Measurements from ENCODE around the gene OR5AU1.

OR5AU1 gene

DNA sequence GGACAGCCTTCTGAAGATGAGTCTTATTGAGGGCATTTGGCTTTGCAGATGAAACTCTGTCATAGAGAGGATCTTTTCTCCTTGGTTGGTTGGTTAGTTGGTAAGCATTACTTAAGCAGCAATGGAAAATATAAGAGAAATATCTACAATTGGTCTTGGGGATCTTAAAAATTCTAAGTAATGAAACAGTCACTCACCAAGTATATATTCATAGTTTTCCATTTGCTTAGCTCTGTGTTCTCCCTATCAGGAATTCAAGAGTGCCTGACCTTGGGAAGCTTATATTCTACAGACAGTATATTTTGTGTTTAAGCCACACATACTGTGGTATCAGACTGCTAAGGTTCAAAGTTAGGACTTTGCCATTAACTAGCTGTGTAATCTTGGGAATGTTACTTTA lies at the start of gene OR5AU1:
Gene OR5AU1 (minus strand): TSS at position 101 of the 400 bp plus-strand sequence. CDS start 191 bp downstream, outside the sequence.
- DNase-seq (ENCODE audit: low read depth): no peak

DNA sequence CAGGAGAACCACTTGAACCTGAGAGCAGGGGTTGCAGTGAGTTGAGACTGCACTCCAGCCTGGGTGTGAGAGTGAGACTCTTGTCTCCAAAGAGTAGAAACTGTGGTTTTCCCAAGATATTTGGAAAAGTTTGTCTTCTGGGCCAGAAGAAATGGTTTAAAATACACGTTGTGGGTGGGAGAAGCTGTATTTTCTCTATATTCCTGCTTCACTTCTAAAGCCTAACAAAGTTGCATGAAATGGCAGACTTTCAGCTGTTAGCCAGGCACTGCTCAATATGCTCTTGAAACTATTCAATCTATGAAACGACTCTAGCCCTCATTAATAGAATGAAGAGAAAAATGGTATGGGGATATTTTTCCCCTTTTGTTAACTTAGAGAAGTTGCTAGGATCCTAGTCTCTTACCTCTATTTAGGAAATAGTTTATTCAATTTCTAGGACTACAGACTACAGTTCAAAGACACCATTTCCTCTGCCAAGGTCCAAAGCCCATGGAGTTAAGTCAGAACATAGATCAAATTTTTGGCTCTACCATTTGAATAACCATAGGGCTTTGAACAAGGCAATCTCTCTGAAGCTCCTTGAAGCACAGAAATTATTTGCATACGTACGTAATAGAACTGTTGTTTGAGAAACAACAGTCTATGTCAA lies 49.3 kb upstream of the OR5AU1 start:
- DNase-seq (ENCODE audit: low read depth): no peak

DNA sequence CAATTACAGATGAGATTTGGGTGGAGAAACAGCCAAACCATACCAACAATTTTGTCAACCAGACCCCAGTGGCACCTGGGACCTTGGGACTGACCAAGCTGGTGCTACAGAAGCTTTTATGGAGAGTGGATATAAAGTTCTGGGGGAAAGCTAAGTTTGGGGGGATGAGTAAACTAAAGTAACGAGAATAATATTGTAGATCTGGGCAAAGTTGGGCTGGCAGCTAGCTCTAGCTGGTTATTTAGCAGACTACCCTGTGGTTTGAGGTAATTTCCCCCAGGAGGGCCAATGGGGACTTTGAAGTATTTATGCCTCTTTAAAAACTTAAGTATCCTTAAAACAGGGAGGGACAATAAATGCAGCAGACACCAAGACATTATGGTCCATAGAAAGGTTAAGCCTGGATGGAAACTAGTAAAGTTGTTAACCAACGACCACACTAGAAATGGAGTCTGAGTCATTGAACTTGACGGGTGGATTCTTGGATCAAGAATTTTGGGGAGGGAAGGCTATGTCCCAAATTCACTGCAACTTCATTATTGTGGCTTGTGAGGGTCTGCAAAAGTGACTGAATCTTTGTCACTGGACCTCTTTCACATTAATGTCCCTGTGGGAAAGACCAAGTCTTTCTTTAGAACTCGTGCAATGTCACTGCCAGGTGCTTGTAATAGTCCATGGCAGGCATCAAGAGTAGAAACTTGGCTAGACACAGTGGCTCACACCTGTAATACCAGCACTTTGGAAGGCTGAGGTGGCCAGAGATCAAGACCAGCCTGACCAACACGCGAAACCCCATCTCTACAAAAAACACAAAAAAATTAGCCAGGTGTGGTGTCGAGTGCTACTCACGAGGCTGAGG lies 48.5 kb upstream of the OR5AU1 start:
- DNase-seq (ENCODE audit: low read depth): no peak

DNA sequence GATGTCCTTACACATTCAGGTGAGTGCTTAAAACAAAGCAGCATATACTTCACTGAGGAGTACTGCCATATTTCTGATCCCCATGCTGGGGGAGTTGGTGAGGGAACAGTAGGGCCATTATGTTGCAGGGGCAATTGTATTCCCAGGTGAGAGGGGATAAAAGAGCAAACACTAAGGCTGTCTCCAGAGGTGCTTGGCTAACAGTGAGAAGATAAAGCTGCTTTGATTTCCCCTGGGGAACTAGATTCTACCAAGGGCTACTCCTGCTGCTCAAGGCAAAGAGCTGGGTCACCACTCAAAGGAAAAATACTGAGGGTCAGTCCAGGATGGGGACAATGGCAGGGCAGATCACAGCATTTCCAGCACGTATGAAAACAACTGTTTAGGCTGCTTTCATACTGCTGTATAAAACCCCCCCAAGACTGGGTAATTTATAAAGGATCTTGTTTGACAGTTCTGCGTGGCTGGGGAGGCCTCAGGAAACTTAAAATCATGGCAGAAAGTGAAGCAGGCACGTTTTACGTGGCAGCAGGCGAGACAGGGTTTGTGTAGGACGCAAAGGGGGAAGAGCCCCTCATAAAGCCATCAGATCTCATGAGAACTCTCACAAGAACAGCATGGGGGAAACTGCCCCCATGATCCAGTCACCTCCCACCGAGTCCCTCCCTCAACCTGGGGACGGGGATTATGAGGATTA lies 47.8 kb upstream of the OR5AU1 start:
- no peak for DNase-seq (ENCODE audit: low read depth)

GRCh38 chr14:21202463-21203358 lies 46.8 kb upstream of the OR5AU1 start:
- no peak for DNase-seq (ENCODE audit: low read depth)

DNA sequence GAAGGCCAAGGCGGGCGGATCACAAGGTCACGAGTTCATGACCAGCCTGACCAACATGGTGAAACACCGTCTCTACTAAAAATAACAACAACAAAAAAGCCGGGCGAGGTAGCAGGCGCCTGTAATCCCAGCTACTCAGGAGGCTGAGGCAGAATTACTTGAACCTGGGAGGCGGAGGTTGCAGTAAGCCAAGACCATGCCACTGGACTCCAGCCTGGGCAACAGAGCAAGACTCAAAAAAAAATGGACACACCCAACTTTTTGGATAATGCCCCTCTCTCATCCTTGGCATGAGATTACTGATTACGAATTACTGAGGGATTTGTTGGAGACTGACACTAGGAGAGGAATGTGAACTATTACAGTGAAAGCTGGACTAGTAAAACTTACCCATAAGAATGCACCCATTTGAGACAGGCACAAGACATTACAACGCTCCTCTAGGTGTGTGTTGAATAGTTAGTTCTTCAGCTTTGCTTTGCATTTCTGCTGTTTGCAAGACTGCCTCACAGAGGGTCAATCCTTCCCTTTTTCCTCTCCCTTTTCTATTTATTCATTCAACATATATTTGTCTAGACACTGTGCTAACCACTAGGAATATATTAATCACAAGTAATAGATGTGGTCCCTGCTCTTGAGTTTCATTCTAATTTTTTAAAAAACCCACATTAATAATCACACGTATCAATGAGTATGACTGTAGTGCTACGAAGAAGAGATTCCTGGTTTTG lies 46.0 kb upstream of the OR5AU1 start:
- no peak for DNase-seq (ENCODE audit: low read depth)

DNA sequence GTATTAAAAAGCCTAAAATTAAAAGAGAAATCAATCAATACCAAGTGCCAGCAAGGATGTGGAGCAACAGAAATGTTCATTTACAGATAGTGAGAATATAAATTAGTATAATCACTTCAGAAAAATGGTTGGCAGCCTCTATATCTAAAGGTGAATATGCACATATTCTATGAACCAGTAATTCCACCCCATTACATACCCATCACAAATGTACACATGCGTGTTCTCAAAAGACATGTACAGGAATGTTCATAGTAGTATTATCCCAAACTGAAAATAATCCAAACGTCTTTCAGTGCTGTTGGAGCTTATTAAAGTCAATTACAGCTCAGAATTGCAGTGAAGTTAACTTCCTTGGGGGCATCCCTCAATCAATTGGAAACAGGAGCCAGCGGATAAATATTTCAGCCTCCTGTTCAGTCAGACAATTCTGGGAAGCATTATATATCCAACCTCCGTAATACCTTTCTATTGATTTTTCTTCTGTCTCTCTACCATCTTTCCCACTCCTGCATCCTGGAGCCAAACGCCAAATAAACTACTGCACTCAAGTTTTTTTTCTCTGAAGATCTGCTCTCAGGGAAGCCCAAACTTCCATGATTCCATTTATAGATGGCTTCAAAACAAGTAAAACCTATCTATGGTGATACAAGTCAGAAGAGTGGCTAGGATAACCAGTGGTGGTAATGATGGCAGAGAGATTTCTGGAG lies 45.0 kb upstream of the OR5AU1 start:
- DNase-seq (ENCODE audit: low read depth): no peak

GRCh38 chr14:21199611-21200560 lies 44.0 kb upstream of the OR5AU1 start:
- DNase-seq (ENCODE audit: low read depth): no peak

DNA sequence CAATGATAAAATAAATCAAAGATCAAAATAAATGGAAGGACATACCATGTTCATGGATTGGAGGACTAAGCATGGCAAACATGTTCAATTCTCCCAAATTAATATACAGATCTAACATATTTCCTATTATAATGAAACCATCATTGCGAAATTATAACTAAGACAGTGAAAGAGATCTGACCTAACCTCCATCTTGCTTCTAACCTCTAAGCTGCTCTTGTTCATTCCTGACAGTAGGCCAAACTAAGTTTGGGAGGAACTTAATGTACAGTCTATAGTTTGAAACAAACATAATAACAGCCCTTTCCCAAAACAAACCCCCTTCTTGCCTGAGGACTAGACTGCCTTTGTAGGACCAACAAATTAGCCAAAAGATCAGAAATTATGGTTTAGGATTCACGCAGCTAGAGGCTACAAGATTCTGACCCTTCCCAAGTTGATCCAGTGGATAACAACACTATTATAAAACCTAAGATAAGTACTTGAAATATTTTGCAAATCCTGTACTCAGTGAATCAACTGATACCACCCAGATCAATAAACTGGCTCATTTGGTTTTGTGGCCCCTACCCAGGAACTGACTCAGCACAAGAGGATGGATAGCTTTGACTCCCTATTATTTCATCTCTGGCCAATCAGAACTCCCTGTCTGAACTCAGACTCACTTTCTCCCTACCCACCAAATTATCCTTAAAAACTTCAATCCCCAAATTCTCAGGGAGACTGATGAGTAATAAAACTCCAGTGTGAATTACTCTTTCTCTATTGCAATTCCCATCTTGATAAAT lies 41.7 kb upstream of the OR5AU1 start:
- no peak for DNase-seq (ENCODE audit: low read depth)

GRCh38 chr14:21194597-21194996 lies 38.7 kb upstream of the OR5AU1 start:
- DNase-seq (ENCODE audit: low read depth): no peak

- no peak for DNase-seq (ENCODE audit: low read depth)
Observed at GRCh38 chr14:21192875-21193535, 37.1 kb upstream of the OR5AU1 start.

DNA sequence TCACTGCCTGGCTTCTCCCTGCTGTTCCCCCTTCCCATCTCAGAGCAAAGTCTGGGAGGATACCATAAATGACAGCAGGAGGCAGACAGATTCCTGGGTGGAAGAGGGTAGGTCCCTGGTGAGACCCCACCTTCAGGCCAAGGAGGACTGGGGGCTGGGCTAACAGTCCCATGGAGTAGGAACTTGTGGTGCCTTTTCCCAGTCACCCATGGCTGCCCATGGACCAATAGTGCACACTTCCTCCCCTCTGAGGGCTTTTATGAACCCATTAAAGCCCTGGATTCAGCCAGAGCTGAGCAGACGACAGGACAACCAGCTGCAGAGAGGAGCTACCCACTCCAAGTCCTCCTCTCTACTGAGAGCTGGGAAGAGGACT lies 36.6 kb upstream of the OR5AU1 start:
- no peak for DNase-seq (ENCODE audit: low read depth)

GRCh38 chr14:21191809-21192446 lies 36.1 kb upstream of the OR5AU1 start:
- DNase-seq (ENCODE audit: low read depth): no peak

GRCh38 chr14:21191261-21191808 lies 35.5 kb upstream of the OR5AU1 start:
- DNase-seq (ENCODE audit: low read depth): no peak

DNA sequence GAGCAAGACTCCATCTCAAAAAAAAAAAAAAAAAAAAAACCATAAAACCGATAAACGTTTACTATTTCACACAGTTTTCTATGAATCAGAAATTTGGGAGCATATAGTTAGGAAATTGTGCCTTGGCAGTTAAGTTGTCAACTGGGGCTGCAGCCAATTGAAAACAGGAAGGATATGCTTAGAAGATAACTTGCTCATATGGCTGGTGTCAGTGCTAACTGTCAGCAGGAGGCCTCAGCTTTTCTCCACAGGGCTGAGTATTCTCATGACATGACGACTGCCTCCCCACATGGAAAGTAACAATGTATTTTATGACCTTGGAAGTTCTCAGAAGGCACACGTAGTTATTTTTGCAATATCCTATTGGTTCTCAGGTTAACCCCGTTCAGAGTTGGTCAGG lies 29.6 kb upstream of the OR5AU1 start:
- DNase-seq (ENCODE audit: low read depth): no peak

DNA sequence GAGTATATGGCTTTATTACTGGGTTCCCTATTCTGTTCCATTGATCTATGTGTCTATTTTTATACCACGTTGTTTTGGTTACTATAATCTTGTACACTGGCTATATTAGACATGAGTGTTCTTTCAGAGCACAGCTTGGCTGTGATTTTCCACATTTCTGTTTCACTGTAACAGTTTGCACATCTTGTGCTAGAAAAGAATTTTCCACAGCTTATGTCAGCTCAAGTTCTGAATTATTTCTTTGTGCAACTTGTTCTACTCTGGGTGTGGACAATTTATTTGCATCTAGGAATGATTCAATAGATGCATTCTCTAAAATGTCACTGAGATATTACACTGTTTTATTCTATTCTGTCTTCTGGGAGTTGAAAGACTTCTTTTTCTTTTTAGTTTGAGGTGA lies 28.4 kb upstream of the OR5AU1 start:
- DNase-seq (ENCODE audit: low read depth): no peak

GRCh38 chr14:21182166-21182565 lies 26.3 kb upstream of the OR5AU1 start:
- no peak for DNase-seq (ENCODE audit: low read depth)

Data from HS-5 (cell line).